Sigmoid colon (tissue), 7 donors: ENCODE results near the gene SOCS7. TPM values are rescaled to one million over a fixed set of nuclear protein-coding genes. Genes with fewer than 3 reads are reported as not detected.

Experiments used
- DNase-seq: peaks from one replicate; pipeline ENCODE4 v3.0.0-alpha.2; 2019
- H3K27ac ChIP-seq, 4 donors: fragments of 200-600 bp; sonication (generic); one replicate each; pipeline ENCODE4 v1.5.1; 2016 to 2019; ENCODE audit warnings: mild to moderate bottlenecking in 1 of 4
- H3K27me3 ChIP-seq, 3 donors: fragments of 200-600 bp; sonication (generic); one replicate each; pipeline ENCODE4 v1.5.1; 2019; ENCODE audit warnings: mild to moderate bottlenecking in 1 of 3
- H3K36me3 ChIP-seq, 4 donors: fragments of 200-600 bp; sonication (generic); one replicate each; pipeline ENCODE4 v1.5.1; 2016 to 2019
- H3K4me1 ChIP-seq, 4 donors: fragments of 200-600 bp; sonication (generic); one replicate each; pipeline ENCODE4 v1.5.1; 2017 to 2019
- H3K4me3 ChIP-seq, 4 donors: fragments of 200-600 bp; sonication (generic); one replicate each; pipeline ENCODE4 v1.5.1; 2017 to 2019; ENCODE audit warnings: mild to moderate bottlenecking in 2 of 4, moderate library complexity in 1 of 4
- H3K9me3 ChIP-seq, 4 donors: fragments of 200-600 bp in 3 of 4; sonication (generic) in 3 of 4; one replicate each; pipeline versions ENCODE4 v1.5.1 to v1.6.1; 2013 to 2019
- CTCF ChIP-seq, 4 experiments: fragments of 450-650 bp in 3 of 4; fragments of 200-600 bp in 1 of 4; IDR thresholded peaks; one replicate each; pipeline ENCODE4 v1.5.1; 2016 to 2019; ENCODE audit warnings: antibody characterized with exemption in 4 of 4, mild to moderate bottlenecking in 3 of 4, moderate library complexity in 2 of 4
- EP300 ChIP-seq, 4 donors: sonication (generic); formaldehyde crosslinking; IDR thresholded peaks; one replicate each; pipeline ENCODE4 v1.6.1; 2017; ENCODE audit warnings: antibody characterized with exemption in 4 of 4
- POLR2A ChIP-seq, 2 donors: fragments of 450-650 bp; IDR thresholded peaks; one replicate each; pipeline ENCODE4 v1.6.1; 2016; ENCODE audit warnings: antibody characterized with exemption in 2 of 2, mild to moderate bottlenecking in 2 of 2, moderate library complexity in 2 of 2
- POLR2AphosphoS5 ChIP-seq, 4 donors: sonication (generic); formaldehyde crosslinking; IDR thresholded peaks; one replicate each; pipeline ENCODE4 v1.6.1; 2017; ENCODE audit warnings: antibody characterized with exemption in 4 of 4
- WGBS, 2 donors: extraction: QIAGEN DNeasy Blood & Tissue Kit; methylation state at CpG; one replicate each; pipeline ENCODE4 v1.1.7; 2013; 5-methylcytosine and 5-hydroxymethylcytosine counted together
- intact Hi-C: fragments of 100-400 bp; cut with DNase I; formaldehyde crosslinking; loops from one replicate; pipeline ENCODE4 v1.15.1; 2023
- polyA plus RNA-seq, 3 donors: library from polyadenylated mRNA; stranded (reverse); fragments of 200-250 nt; gene quantifications; one replicate each; pipeline ENCODE4 v1.2.3, GENCODE V29; 2013
- total RNA-seq, 4 donors: library from RNA; depleted of rRNA; stranded (reverse); fragments of >200 nt; gene quantifications; one replicate each; pipeline ENCODE4 v1.1.0, GENCODE V29; 2016
- donor health status: healthy with polysubstance abuse.
- donor health status: Bipolar disorder and iron deficiency.
- donor health status: healthy.

Gene SOCS7, protein sequence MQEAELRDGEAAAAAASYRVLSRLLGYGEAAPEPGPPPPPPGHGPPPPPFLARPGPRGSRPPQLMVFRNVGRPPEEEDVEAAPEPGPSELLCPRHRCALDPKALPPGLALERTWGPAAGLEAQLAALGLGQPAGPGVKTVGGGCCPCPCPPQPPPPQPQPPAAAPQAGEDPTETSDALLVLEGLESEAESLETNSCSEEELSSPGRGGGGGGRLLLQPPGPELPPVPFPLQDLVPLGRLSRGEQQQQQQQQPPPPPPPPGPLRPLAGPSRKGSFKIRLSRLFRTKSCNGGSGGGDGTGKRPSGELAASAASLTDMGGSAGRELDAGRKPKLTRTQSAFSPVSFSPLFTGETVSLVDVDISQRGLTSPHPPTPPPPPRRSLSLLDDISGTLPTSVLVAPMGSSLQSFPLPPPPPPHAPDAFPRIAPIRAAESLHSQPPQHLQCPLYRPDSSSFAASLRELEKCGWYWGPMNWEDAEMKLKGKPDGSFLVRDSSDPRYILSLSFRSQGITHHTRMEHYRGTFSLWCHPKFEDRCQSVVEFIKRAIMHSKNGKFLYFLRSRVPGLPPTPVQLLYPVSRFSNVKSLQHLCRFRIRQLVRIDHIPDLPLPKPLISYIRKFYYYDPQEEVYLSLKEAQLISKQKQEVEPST
- 10 to 100 TPM; 13.9 to 20.2 (median 17.3) TPM for total RNA-seq
- 10 to 100 TPM in 1 of 3 donors, 1 to 10 TPM in 2; 1.2 to 12.6 (median 3.0) TPM for polyA plus RNA-seq

GRCh38 chr17:38351412-38352222, at the start of gene SOCS7:
SOCS7 (plus strand) TSS chr17:38351844; CDS start chr17:38352053, 209 bp downstream.
- intact Hi-C loops = loop anchor here (5.0 to 10.0 kb wide), 3 partner anchors 136 to 313 kb away; partner anchors contain the start of gene SRCIN1
- WGBS, 2 donors = 3 to 4% methylated on average over 84 of the region's 84 CpGs
- peaks cover 0 to 43% (median 40%) of the 10 kb centered on the region in 4 donors for H3K4me1 ChIP-seq

GRCh38 chr17:38315497-38315896, 36.1 kb upstream of the SOCS7 start:
- Histone ChIP-seq H3K27me3 (no peaks in the 10 kb centered on the region), H3K27ac (no peak overlapping the region), H3K4me3 (no peak overlapping the region), H3K4me1 (no peaks in the 10 kb centered on the region), H3K36me3 (peaks cover 0 to 56% (median 6%) of the 10 kb centered on the region in 4 donors), H3K9me3 (no peaks in the 10 kb centered on the region)
- intact Hi-C loops = no loop called here
- no peak for DNase-seq
- TF ChIP-seq CTCF (IDR thresholded peaks at IDR 0.05) (no peak), POLR2A (IDR thresholded peaks at IDR 0.05) (no peak), POLR2AphosphoS5 (IDR thresholded peaks at IDR 0.05) (no peak), EP300 (IDR thresholded peaks at IDR 0.05) (no peak)
- 67 to 84% methylated on average over 3 of the region's 3 CpGs for WGBS, 2 donors

More at GRCh38 chr17:38351412-38352222, at the start of gene SOCS7:
- Histone ChIP-seq H3K9me3 (no peaks in the 10 kb centered on the region), H3K4me3 (peak within 1 kb of the TSS; percentile 60 to 90 (median 85)), H3K36me3 (no peaks in the 10 kb centered on the region), H3K27ac (peak within 1 kb of the TSS; percentile 87 to 94 (median 90)), H3K27me3 (no peaks in the 10 kb centered on the region)
- TF ChIP-seq POLR2AphosphoS5 (IDR thresholded peaks at IDR 0.05) = peak; percentile 56 to 80 (median 68)
- peak; percentile 31 to 37 for TF ChIP-seq POLR2A (IDR thresholded peaks at IDR 0.05)
- no peak for TF ChIP-seq CTCF (IDR thresholded peaks at IDR 0.05)
- no peak for TF ChIP-seq EP300 (IDR thresholded peaks at IDR 0.05)
- peak; percentile 95 for DNase-seq

DNA sequence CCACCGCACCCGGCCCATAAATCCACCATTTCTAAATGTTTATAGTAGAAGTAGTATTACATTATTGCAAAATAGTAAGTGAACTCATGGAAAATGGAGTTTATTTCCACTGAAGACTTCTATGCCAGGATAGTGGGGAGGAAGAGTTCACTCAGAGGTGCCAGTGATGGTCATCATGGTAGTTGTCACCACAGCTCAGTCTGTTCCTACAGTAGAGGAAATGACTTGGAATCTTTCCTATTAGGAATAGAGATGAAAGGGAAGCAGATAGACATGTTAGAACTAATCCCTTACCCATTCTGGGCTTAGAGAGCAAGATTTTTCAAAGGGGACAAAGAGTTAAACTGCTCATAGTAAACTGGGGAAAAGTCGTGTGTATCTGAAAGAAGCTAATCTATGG, 34.6 kb upstream of the SOCS7 start:
- Histone ChIP-seq H3K9me3 (no peaks in the 10 kb centered on the region), H3K4me3 (no peak overlapping the region), H3K27ac (no peak overlapping the region), H3K27me3 (no peaks in the 10 kb centered on the region), H3K36me3 (peaks cover 0 to 56% (median 11%) of the 10 kb centered on the region in 4 donors), H3K4me1 (no peaks in the 10 kb centered on the region)
- intact Hi-C loops = no loop called here
- no peak for DNase-seq
- TF ChIP-seq EP300 (IDR thresholded peaks at IDR 0.05) = no peak
- TF ChIP-seq POLR2A (IDR thresholded peaks at IDR 0.05) = no peak
- no peak for TF ChIP-seq CTCF (IDR thresholded peaks at IDR 0.05)
- no peak for TF ChIP-seq POLR2AphosphoS5 (IDR thresholded peaks at IDR 0.05)
- 80 to 88% methylated on average over 3 of the region's 3 CpGs for WGBS, 2 donors

DNA sequence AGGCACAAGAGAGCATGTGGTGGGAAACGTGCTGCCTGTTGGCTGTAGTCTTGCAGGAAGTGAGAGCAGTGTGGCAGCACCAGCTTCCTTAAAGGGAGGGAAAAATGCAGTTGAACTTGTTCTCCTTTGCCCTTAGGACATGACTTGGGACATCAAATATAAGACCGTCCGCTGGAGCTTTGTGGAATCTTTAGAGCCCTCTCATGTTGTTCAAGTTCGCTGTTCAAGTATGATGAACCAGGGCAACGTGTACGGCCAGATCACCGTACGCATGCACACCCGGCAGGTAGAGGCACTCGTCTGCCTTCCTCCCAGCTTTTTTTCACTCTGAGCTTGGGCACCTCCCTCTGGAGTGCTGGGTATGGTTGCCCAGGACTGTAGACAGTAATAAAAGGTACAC, 31.2 kb upstream of the SOCS7 start:
- H3K4me1 ChIP-seq = peaks cover 0 to 5% (median 0%) of the 10 kb centered on the region in 4 donors
- intact Hi-C loops = no loop called here
- TF ChIP-seq CTCF (IDR thresholded peaks at IDR 0.05) = no peak
- no peak for TF ChIP-seq POLR2A (IDR thresholded peaks at IDR 0.05)
- TF ChIP-seq EP300 (IDR thresholded peaks at IDR 0.05) = no peak
- 89 to 92% methylated on average over 10 of the region's 10 CpGs for WGBS, 2 donors
- no peaks in the 10 kb centered on the region for H3K27me3 ChIP-seq
- no peak for DNase-seq
- H3K27ac ChIP-seq = no peak overlapping the region
- H3K36me3 ChIP-seq = peaks cover 0 to 63% (median 13%) of the 10 kb centered on the region in 4 donors
- no peaks in the 10 kb centered on the region for H3K9me3 ChIP-seq
- H3K4me3 ChIP-seq = no peak overlapping the region
